HFFc6 (cell line): Measurements from ENCODE around the gene NFASC. TPM values are rescaled to one million over a fixed set of nuclear protein-coding genes. Genes with fewer than 3 reads are reported as not detected.

Experiments
- DNase-seq: peaks from one replicate; pipeline ENCODE4 v3.0.0-alpha.2; 2018
- H3K27ac Mint-ChIP-seq: 2 replicates; pipeline ENCODE4 v1.8.0; 2020; ENCODE audit warnings: mild to moderate bottlenecking, mixed read lengths
- H3K27me3 Mint-ChIP-seq: 2 replicates; pipeline ENCODE4 v1.8.0; 2021; ENCODE audit warnings: mild to moderate bottlenecking, moderate library complexity, mixed read lengths; ENCODE audit not compliant: insufficient read depth
- H3K36me3 Mint-ChIP-seq: 2 replicates; pipeline ENCODE4 v1.8.0; 2021; ENCODE audit warnings: low read depth, mixed read lengths
- H3K4me1 Mint-ChIP-seq: 2 replicates; pipeline ENCODE4 v1.8.0; 2020; ENCODE audit warnings: low read depth, mixed read lengths
- H3K4me3 Mint-ChIP-seq: 2 replicates; pipeline ENCODE4 v1.8.0; 2020; ENCODE audit warnings: mild to moderate bottlenecking, moderate library complexity, mixed read lengths
- H3K9me3 Mint-ChIP-seq: 2 replicates; pipeline ENCODE4 v1.8.0; 2020; ENCODE audit warnings: mild to moderate bottlenecking, mixed read lengths
- CTCF ChIP-seq: fragments of 200-600 bp; sonication (generic); IDR thresholded peaks from 2 replicates; pipeline ENCODE4 v1.5.0; 2021; ENCODE audit warnings: antibody characterized with exemption, mild to moderate bottlenecking
- total RNA-seq, 6 experiments: library from RNA; stranded (reverse); fragmentation: NEBNext Ultra II Directional; extraction: Animal tissue kit (Norgen Biotek cat#: 25700); gene quantifications; 2 replicates in 1 of 6; 3 replicates in 5 of 6; pipeline ENCODE4 v1.2.3, GENCODE V29; 2021

NFASC gene
- total RNA-seq, 6 experiments from 2014 or later: 4.7 to 11.7 (median 9.9) TPM

GRCh38 chr1:204941421-204942338 lies 71.0 kb downstream of the NFASC start:
- H3K4me3 Mint-ChIP-seq: no peak overlapping the region
- no peak overlapping the region for H3K27ac Mint-ChIP-seq
- no peaks in the 10 kb centered on the region for H3K4me1 Mint-ChIP-seq
- no peaks in the 10 kb centered on the region for H3K9me3 Mint-ChIP-seq
- TF ChIP-seq CTCF: peak; percentile 93
- H3K27me3 Mint-ChIP-seq: peaks cover 28% of the 10 kb centered on the region
- peak; percentile 37 for DNase-seq
- no peaks in the 10 kb centered on the region for H3K36me3 Mint-ChIP-seq

GRCh38 chr1:204943495-204943894 lies 72.8 kb downstream of the NFASC start:
- H3K9me3 Mint-ChIP-seq: no peaks in the 10 kb centered on the region
- no peak for TF ChIP-seq CTCF
- peaks cover 26% of the 10 kb centered on the region for H3K27me3 Mint-ChIP-seq
- H3K36me3 Mint-ChIP-seq: no peaks in the 10 kb centered on the region
- H3K4me1 Mint-ChIP-seq: no peaks in the 10 kb centered on the region
- no peak overlapping the region for H3K27ac Mint-ChIP-seq
- DNase-seq: no peak
- no peak overlapping the region for H3K4me3 Mint-ChIP-seq

GRCh38 chr1:204944662-204945061 lies 74.0 kb downstream of the NFASC start:
- Mint-ChIP-seq H3K36me3 (no peaks in the 10 kb centered on the region), H3K27me3 (peaks cover 28% of the 10 kb centered on the region), H3K4me1 (no peaks in the 10 kb centered on the region), H3K9me3 (no peaks in the 10 kb centered on the region), H3K4me3 (no peak overlapping the region), H3K27ac (no peak overlapping the region)
- TF ChIP-seq CTCF: no peak
- no peak for DNase-seq

- no peak for DNase-seq
- TF ChIP-seq CTCF: no peak
- H3K4me1 Mint-ChIP-seq: no peaks in the 10 kb centered on the region
- H3K27me3 Mint-ChIP-seq: peaks cover 33% of the 10 kb centered on the region
- H3K4me3 Mint-ChIP-seq: no peak overlapping the region
- no peaks in the 10 kb centered on the region for H3K9me3 Mint-ChIP-seq
- H3K27ac Mint-ChIP-seq: no peak overlapping the region
- no peaks in the 10 kb centered on the region for H3K36me3 Mint-ChIP-seq
These were observed 74.9 kb downstream of the NFASC start for GRCh38 chr1:204945565-204945977.

- peaks cover 33% of the 10 kb centered on the region for H3K27me3 Mint-ChIP-seq
- H3K4me1 Mint-ChIP-seq: no peaks in the 10 kb centered on the region
- no peaks in the 10 kb centered on the region for H3K9me3 Mint-ChIP-seq
- DNase-seq: no peak
- H3K36me3 Mint-ChIP-seq: no peaks in the 10 kb centered on the region
- H3K4me3 Mint-ChIP-seq: no peak overlapping the region
- TF ChIP-seq CTCF: no peak
- H3K27ac Mint-ChIP-seq: no peak overlapping the region
These were observed 76.0 kb downstream of the NFASC start for GRCh38 chr1:204946640-204947039.
